ENCODE data around the gene MAP1B.
"Not testable (repeated sequence)": the region's sequence is repeated elsewhere in the genome, so short reads cannot be mapped to it uniquely, and the experiment has no call there.

MAP1B gene

GRCh38 chr5:72077390-72077789, 29.9 kb upstream of the MAP1B start:
- no peak for TF ChIP-seq CTCF (IDR thresholded peaks at IDR 0.05; ENCODE audit: extremely low read depth, insufficient read depth, missing control alignments)
- in situ Hi-C loops (cut with MboI; ENCODE audit: low pct_unique_long_range_greater_than_20kb, low sequenced_read_pairs, unreplicated experiment): no loop called here
- DNase-seq (ENCODE audit: low spot score): no peak

GRCh38 chr5:72079288-72079687, 28.0 kb upstream of the MAP1B start:
- no peak for DNase-seq (ENCODE audit: low spot score)
- no peak for TF ChIP-seq CTCF (IDR thresholded peaks at IDR 0.05; ENCODE audit: extremely low read depth, insufficient read depth, missing control alignments)
- in situ Hi-C loops (cut with MboI; ENCODE audit: low pct_unique_long_range_greater_than_20kb, low sequenced_read_pairs, unreplicated experiment): no loop called here

- no peak for DNase-seq (ENCODE audit: low spot score)
- in situ Hi-C loops (cut with MboI; ENCODE audit: low pct_unique_long_range_greater_than_20kb, low sequenced_read_pairs, unreplicated experiment): no loop called here
- TF ChIP-seq CTCF (IDR thresholded peaks at IDR 0.05; ENCODE audit: extremely low read depth, insufficient read depth, missing control alignments): no peak
Measured at GRCh38 chr5:72082048-72082447, 25.2 kb upstream of the MAP1B start.

- in situ Hi-C loops (cut with MboI; ENCODE audit: low pct_unique_long_range_greater_than_20kb, low sequenced_read_pairs, unreplicated experiment): no loop called here
- DNase-seq (ENCODE audit: low spot score): no peak
- no peak for TF ChIP-seq CTCF (IDR thresholded peaks at IDR 0.05; ENCODE audit: extremely low read depth, insufficient read depth, missing control alignments)
Measured at GRCh38 chr5:72084876-72085275, 22.4 kb upstream of the MAP1B start.

- no peak for DNase-seq (ENCODE audit: low spot score)
- in situ Hi-C loops (cut with MboI; ENCODE audit: low pct_unique_long_range_greater_than_20kb, low sequenced_read_pairs, unreplicated experiment): no loop called here
- no peak for TF ChIP-seq CTCF (IDR thresholded peaks at IDR 0.05; ENCODE audit: extremely low read depth, insufficient read depth, missing control alignments)
Measured at GRCh38 chr5:72085319-72085718, 22.0 kb upstream of the MAP1B start.

- DNase-seq (ENCODE audit: low spot score); in situ Hi-C loops (cut with MboI; ENCODE audit: low pct_unique_long_range_greater_than_20kb, low sequenced_read_pairs, unreplicated experiment): not testable (repeated sequence)
Measured at GRCh38 chr5:72089713-72090112, 17.6 kb upstream of the MAP1B start.

GRCh38 chr5:72092074-72092473, 15.2 kb upstream of the MAP1B start:
- in situ Hi-C loops (cut with MboI; ENCODE audit: low pct_unique_long_range_greater_than_20kb, low sequenced_read_pairs, unreplicated experiment): no loop called here
- DNase-seq (ENCODE audit: low spot score): no peak
- TF ChIP-seq CTCF (IDR thresholded peaks at IDR 0.05; ENCODE audit: extremely low read depth, insufficient read depth, missing control alignments): no peak

All from GM13977 (cell line).